ENCODE results near the gene CXCR6. TPM values are rescaled to one million over a fixed set of nuclear protein-coding genes. Genes with fewer than 3 reads are reported as not detected.
A peak's percentile ranks its signal among the peaks of the same experiment; 100 is the strongest.

CXCR6 gene
- total RNA-seq, 4 donors from 2014 or later = 0.54 to 3.5 (median 0.87) TPM; not detected in 1

GRCh38 chr3:45949432-45949831, 6.2 kb downstream of the CXCR6 start:
- peaks cover 0 to 99% of the 10 kb centered on the region in 2 donors for H3K36me3 ChIP-seq
- H3K4me1 ChIP-seq = peaks cover 0 to 31% (median 0%) of the 10 kb centered on the region in 3 donors
- WGBS, 2 donors (ENCODE audit: low coverage in 1 of 2) = no CpG with 5 or more reads among the region's 4 CpGs
- peak overlapping the region in 1 of 4 donors; percentile 69 for H3K27ac ChIP-seq
- ATAC-seq = no peak
- H3K4me3 ChIP-seq = no peak overlapping the region
- H3K27me3 ChIP-seq = no peaks in the 10 kb centered on the region
- TF ChIP-seq EP300 (IDR thresholded peaks at IDR 0.05) (no peak), POLR2A (IDR thresholded peaks at IDR 0.05) (no peak), POLR2AphosphoS5 (IDR thresholded peaks at IDR 0.05) (no peak), CTCF (IDR thresholded peaks at IDR 0.05) (no peak)
- H3K9me3 ChIP-seq = no peaks in the 10 kb centered on the region

- TF ChIP-seq EP300 (IDR thresholded peaks at IDR 0.05) (no peak), CTCF (IDR thresholded peaks at IDR 0.05) (no peak), POLR2AphosphoS5 (IDR thresholded peaks at IDR 0.05) (no peak), POLR2A (IDR thresholded peaks at IDR 0.05) (no peak)
- peak overlapping the region in 1 of 4 donors; percentile 69 for H3K27ac ChIP-seq
Observed at GRCh38 chr3:45950131-45950530, 6.9 kb downstream of the CXCR6 start.

GRCh38 chr3:45950686-45951600, 7.7 kb downstream of the CXCR6 start:
- Histone ChIP-seq H3K27me3 (no peaks in the 10 kb centered on the region), H3K27ac (peak overlapping the region in 1 of 4 donors; percentile 69), H3K9me3 (no peaks in the 10 kb centered on the region), H3K36me3 (peaks cover 0 to 100% of the 10 kb centered on the region in 2 donors), H3K4me3 (no peak overlapping the region), H3K4me1 (peaks cover 0 to 31% (median 0%) of the 10 kb centered on the region in 3 donors)
- no peak for ATAC-seq
- 100% methylated on average over 2 to 3 of the region's 6 CpGs for WGBS, 2 donors (ENCODE audit: low coverage in 1 of 2)
- TF ChIP-seq POLR2A (IDR thresholded peaks at IDR 0.05) (no peak), POLR2AphosphoS5 (IDR thresholded peaks at IDR 0.05) (no peak), EP300 (IDR thresholded peaks at IDR 0.05) (no peak), CTCF (IDR thresholded peaks at IDR 0.05) (no peak)

More at GRCh38 chr3:45950131-45950530, 6.9 kb downstream of the CXCR6 start:
- ATAC-seq = no peak
- peaks cover 0 to 31% (median 0%) of the 10 kb centered on the region in 3 donors for H3K4me1 ChIP-seq
- no peaks in the 10 kb centered on the region for H3K9me3 ChIP-seq
- WGBS, 2 donors (ENCODE audit: low coverage in 1 of 2) = 100% methylated on average over 2 of the region's 2 CpGs; no CpG with 5 or more reads in 1 of the 2 donors
- peaks cover 0 to 100% of the 10 kb centered on the region in 2 donors for H3K36me3 ChIP-seq
- no peak overlapping the region for H3K4me3 ChIP-seq
- no peaks in the 10 kb centered on the region for H3K27me3 ChIP-seq

GRCh38 chr3:45951946-45952345, 8.7 kb downstream of the CXCR6 start:
- TF ChIP-seq EP300 (IDR thresholded peaks at IDR 0.05) = no peak
- no peak for TF ChIP-seq POLR2AphosphoS5 (IDR thresholded peaks at IDR 0.05)
- TF ChIP-seq CTCF (IDR thresholded peaks at IDR 0.05) = no peak
- TF ChIP-seq POLR2A (IDR thresholded peaks at IDR 0.05) = no peak
- peaks cover 0 to 31% (median 0%) of the 10 kb centered on the region in 3 donors for H3K4me1 ChIP-seq
- no peak overlapping the region for H3K4me3 ChIP-seq
- H3K36me3 ChIP-seq = peaks cover 0 to 100% of the 10 kb centered on the region in 2 donors
- 75 to 88% methylated on average over 6 of the region's 6 CpGs for WGBS, 2 donors (ENCODE audit: low coverage in 1 of 2)
- peak overlapping the region in 1 of 4 donors; percentile 24 for H3K27ac ChIP-seq
- no peak for ATAC-seq
- H3K9me3 ChIP-seq = no peaks in the 10 kb centered on the region
- no peaks in the 10 kb centered on the region for H3K27me3 ChIP-seq
